ENCODE results near the gene RGS13.
"Not testable (repeated sequence)": the region's sequence is repeated elsewhere in the genome, so short reads cannot be mapped to it uniquely, and the experiment has no call there.

Gene RGS13

GRCh38 chr1:192683081-192683480 lies 47.1 kb downstream of the RGS13 start:
- DNase-seq, result not testable (repeated sequence)

- no peak for DNase-seq
Measured at GRCh38 chr1:192689459-192689858, 53.5 kb downstream of the RGS13 start.

GRCh38 chr1:192691041-192691440 lies 55.1 kb downstream of the RGS13 start:
- no peak for DNase-seq

- no peak for DNase-seq
Measured at GRCh38 chr1:192696082-192696481, 60.1 kb downstream of the RGS13 start.

GRCh38 chr1:192697771-192698170 lies 61.8 kb downstream of the RGS13 start:
- DNase-seq, result no peak

GRCh38 chr1:192698731-192699130 lies 62.8 kb downstream of the RGS13 start:
- no peak for DNase-seq

- DNase-seq, result no peak
Measured at GRCh38 chr1:192700834-192701271, 64.9 kb downstream of the RGS13 start.

- DNase-seq, result no peak
Measured at GRCh38 chr1:192702212-192702902, 66.4 kb downstream of the RGS13 start.

- no peak for DNase-seq
Measured at GRCh38 chr1:192703283-192704206, 67.6 kb downstream of the RGS13 start.

- no peak for DNase-seq
Measured at GRCh38 chr1:192705510-192705909, 69.6 kb downstream of the RGS13 start.

GRCh38 chr1:192706936-192707335 lies 71.0 kb downstream of the RGS13 start:
- DNase-seq, result no peak

GRCh38 chr1:192707978-192708547 lies 72.1 kb downstream of the RGS13 start:
- DNase-seq, result no peak

GRCh38 chr1:192709544-192709943 lies 73.6 kb downstream of the RGS13 start:
- DNase-seq, result no peak
